Esophagus squamous epithelium (tissue), 5 donors: ENCODE data around the gene GTF3C1. TPM values are rescaled to one million over a fixed set of nuclear protein-coding genes. Genes with fewer than 3 reads are reported as not detected.
A peak's percentile ranks its signal among the peaks of the same experiment; 100 is the strongest.

ENCODE experiments used
- DNase-seq: peaks from one replicate; lab custom pipeline; 2025; lab: John Stamatoyannopoulos, UW
- H3K27ac ChIP-seq, 4 donors: fragments of 200-600 bp; sonication (generic); one replicate each; pipeline ENCODE4 v1.5.1; 2016 to 2019; ENCODE audit warnings: mild to moderate bottlenecking in 1 of 4
- H3K27me3 ChIP-seq, 4 donors: fragments of 200-600 bp; sonication (generic); 1 replicate in 3 of 4; 2 replicates in 1 of 4; pipeline versions ENCODE4 v1.5.1 to v1.6.0; 2017 to 2021; ENCODE audit warnings: antibody characterized with exemption in 1 of 4
- H3K36me3 ChIP-seq, 3 donors: fragments of 200-600 bp; sonication (generic); one replicate each; pipeline ENCODE4 v1.5.1; 2016 to 2019
- H3K4me1 ChIP-seq, 3 donors: fragments of 200-600 bp; sonication (generic); one replicate each; pipeline ENCODE4 v1.5.1; 2017 to 2019
- H3K4me3 ChIP-seq, 4 donors: fragments of 200-600 bp; sonication (generic); 1 replicate in 3 of 4; 2 replicates in 1 of 4; pipeline ENCODE4 v1.5.1; 2016 to 2019; ENCODE audit warnings: mild to moderate bottlenecking in 2 of 4, moderate library complexity in 1 of 4
- H3K9me3 ChIP-seq, 3 donors: fragments of 200-600 bp; sonication (generic); one replicate each; pipeline ENCODE4 v1.5.1; 2016 to 2019
- CTCF ChIP-seq, 6 experiments: fragments of 450-650 bp in 4 of 6; fragments of 200-600 bp in 2 of 6; sonication (generic) in 2 of 6; IDR thresholded peaks; one replicate each; pipeline ENCODE4 v1.5.1; 2016 to 2019; ENCODE audit warnings: antibody characterized with exemption in 6 of 6, mild to moderate bottlenecking in 4 of 6, moderate library complexity in 4 of 6
- POLR2A ChIP-seq, 4 donors: fragments of 450-650 bp; IDR thresholded peaks; one replicate each; pipeline ENCODE4 v1.6.1; 2017; ENCODE audit warnings: antibody characterized with exemption in 4 of 4, mild to moderate bottlenecking in 4 of 4, moderate library complexity in 3 of 4
- WGBS, 2 donors: methylation state at CpG; one replicate each; pipeline ENCODE4 v1.1.5; 2018; 5-methylcytosine and 5-hydroxymethylcytosine counted together
- intact Hi-C: fragments of 100-400 bp; cut with DNase I; formaldehyde crosslinking; loops from one replicate; pipeline ENCODE4 v1.15.0; 2022
- total RNA-seq, 4 donors: library from RNA; depleted of rRNA; stranded (reverse); fragments of >200 nt; gene quantifications; one replicate each; pipeline ENCODE4 v1.1.0, GENCODE V29; 2016
- donor health status: DM: yes; HTN: yes; CAD: no.

Gene GTF3C1
- total RNA-seq, 4 donors from 2014 or later: 76.5 to 171 (median 84.9) TPM

GRCh38 chr16:27428026-27428785 lies 121.5 kb downstream of the GTF3C1 start:
- 83 to 89% methylated on average over 1 to 4 of the region's 4 CpGs for WGBS, 2 donors
- H3K27me3 ChIP-seq: peaks cover 0 to 37% (median 0%) of the 10 kb centered on the region in 4 donors
- H3K9me3 ChIP-seq: peaks cover 0 to 1% (median 0%) of the 10 kb centered on the region in 3 donors
- H3K4me3 ChIP-seq: no peak overlapping the region
- DNase-seq: no peak
- intact Hi-C loops: no loop called here
- H3K4me1 ChIP-seq: peaks cover 0 to 6% (median 3%) of the 10 kb centered on the region in 3 donors
- H3K36me3 ChIP-seq: no peaks in the 10 kb centered on the region
- no peak overlapping the region for H3K27ac ChIP-seq
- TF ChIP-seq CTCF (IDR thresholded peaks at IDR 0.05): peak in 1 of 6 experiments; percentile 17
- no peak for TF ChIP-seq POLR2A (IDR thresholded peaks at IDR 0.05)

DNA sequence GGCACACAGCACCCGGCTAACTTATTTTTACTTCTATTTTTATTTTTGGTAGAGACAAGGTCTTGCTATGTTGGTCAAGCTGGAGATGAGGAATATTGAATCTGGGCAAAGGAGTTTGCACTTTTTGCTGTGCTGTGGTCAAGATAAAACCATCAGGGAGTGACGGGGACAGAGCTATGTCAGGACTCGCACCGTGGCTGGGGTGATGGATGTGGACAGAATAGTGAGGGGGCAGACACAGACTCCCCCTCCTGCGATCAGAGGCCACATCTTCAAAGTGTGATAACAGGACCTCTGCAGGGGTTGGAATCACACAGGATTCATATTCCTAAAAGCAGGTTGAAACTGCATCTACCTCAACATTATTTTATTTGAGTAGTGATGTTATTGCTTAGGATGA lies 122.2 kb downstream of the GTF3C1 start:
- Histone ChIP-seq H3K27ac (no peak overlapping the region), H3K36me3 (no peaks in the 10 kb centered on the region), H3K9me3 (peaks cover 0 to 6% (median 0%) of the 10 kb centered on the region in 3 donors), H3K4me1 (peaks cover 0 to 6% (median 3%) of the 10 kb centered on the region in 3 donors), H3K4me3 (no peak overlapping the region), H3K27me3 (peaks cover 0 to 37% (median 0%) of the 10 kb centered on the region in 4 donors)
- DNase-seq: no peak
- intact Hi-C loops: no loop called here
- WGBS, 2 donors: 66 to 86% methylated on average over 2 to 5 of the region's 5 CpGs
- no peak for TF ChIP-seq POLR2A (IDR thresholded peaks at IDR 0.05)
- TF ChIP-seq CTCF (IDR thresholded peaks at IDR 0.05): no peak

DNA sequence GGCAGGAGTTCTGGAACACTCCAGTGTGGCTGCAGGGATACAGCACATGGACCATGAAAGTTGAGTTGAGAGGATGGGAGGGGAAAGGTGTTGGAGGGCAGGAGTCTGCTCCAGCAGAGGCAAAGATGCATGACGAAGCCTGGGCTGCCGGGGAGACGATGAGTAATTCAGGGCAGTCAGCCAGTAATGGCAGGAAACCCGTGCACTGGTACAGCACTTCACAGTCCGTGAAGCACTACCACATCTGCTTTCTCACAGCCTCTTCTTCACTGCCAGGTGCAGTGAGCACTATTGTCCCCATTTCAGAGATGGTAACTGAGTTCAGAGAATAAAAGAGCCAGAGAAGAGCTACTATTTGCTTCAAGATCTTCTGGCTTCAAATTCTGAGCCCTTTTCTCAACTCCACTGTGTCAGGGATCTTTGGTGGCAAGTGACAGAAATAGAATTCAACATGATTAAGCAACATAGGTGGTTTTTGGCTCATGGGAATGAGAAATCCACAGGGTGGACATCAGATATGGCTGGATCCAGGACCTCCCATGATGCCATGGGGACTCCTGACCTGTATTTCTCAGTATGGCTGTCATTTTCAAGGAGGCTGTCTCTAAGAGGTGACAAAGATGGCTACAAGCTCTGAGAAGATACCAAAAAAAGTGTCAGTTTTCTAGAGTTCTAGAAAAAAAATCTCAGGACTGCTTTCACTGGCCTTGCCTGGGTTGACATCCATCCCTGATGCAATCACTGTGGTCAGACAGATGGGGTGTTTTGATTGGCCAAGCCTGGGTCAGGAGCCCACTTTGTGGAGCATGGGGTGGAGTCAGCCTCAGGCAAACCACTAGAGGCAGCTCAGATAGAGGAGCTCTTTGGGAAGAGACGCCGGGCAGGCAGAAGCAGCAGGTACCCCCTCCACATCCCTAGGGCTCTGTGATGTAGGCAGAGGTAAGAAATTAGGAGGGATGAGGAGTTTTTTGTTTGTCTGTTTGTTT lies 123.0 kb downstream of the GTF3C1 start:
- Histone ChIP-seq H3K4me1 (peaks cover 0 to 6% (median 0%) of the 10 kb centered on the region in 3 donors), H3K27me3 (peaks cover 0 to 36% (median 0%) of the 10 kb centered on the region in 4 donors), H3K27ac (no peak overlapping the region), H3K4me3 (no peak overlapping the region), H3K9me3 (peaks cover 0 to 14% (median 6%) of the 10 kb centered on the region in 3 donors), H3K36me3 (no peaks in the 10 kb centered on the region)
- 25 to 26% methylated on average over 7 of the region's 7 CpGs for WGBS, 2 donors
- no peak for TF ChIP-seq CTCF (IDR thresholded peaks at IDR 0.05)
- no peak for TF ChIP-seq POLR2A (IDR thresholded peaks at IDR 0.05)
- intact Hi-C loops: no loop called here
- DNase-seq: no peak

- no peak for DNase-seq
- 83 to 100% methylated on average over 1 of the region's 1 CpG for WGBS, 2 donors
- Histone ChIP-seq H3K27me3 (peaks cover 0 to 32% (median 0%) of the 10 kb centered on the region in 4 donors), H3K9me3 (peaks cover 0 to 16% (median 10%) of the 10 kb centered on the region in 3 donors), H3K4me3 (no peak overlapping the region), H3K36me3 (no peaks in the 10 kb centered on the region), H3K4me1 (peaks cover 0 to 6% (median 0%) of the 10 kb centered on the region in 3 donors), H3K27ac (no peak overlapping the region)
- intact Hi-C loops: no loop called here
- no peak for TF ChIP-seq POLR2A (IDR thresholded peaks at IDR 0.05)
- no peak for TF ChIP-seq CTCF (IDR thresholded peaks at IDR 0.05)
Observed at GRCh38 chr16:27425961-27426360, 123.8 kb downstream of the GTF3C1 start.
